ENCODE results near the gene CCL28.

Gene CCL28

DNA sequence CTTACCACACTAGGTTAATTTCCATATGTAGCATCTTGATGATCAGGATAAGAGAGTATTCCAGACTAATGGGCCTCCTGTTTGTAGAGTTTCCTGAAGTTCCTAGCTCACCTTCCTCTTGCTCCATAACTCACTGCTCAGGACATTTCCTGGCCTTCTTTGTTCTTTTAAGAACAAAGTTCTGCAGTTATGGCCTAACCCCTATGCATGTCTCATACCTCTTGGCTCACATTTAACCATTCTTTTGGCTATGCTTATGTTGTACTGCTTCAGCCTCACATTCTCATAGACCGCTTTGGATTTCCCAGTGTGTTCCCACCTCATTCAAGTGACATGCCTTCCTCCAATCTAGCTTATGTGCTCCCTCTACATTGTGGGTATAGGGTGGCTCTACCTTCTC is 58.5 kb downstream of the CCL28 start:
- H3K36me3 Mint-ChIP-seq (ENCODE audit: low read depth), result no peaks in the 10 kb centered on the region
- peaks cover 5% of the 10 kb centered on the region for H3K27me3 Mint-ChIP-seq
- H3K9me3 Mint-ChIP-seq, result no peaks in the 10 kb centered on the region
- H3K4me1 Mint-ChIP-seq (ENCODE audit: low read depth), result no peaks in the 10 kb centered on the region
- no peak overlapping the region for H3K27ac Mint-ChIP-seq
- no peak overlapping the region for H3K4me3 Mint-ChIP-seq

- no peaks in the 10 kb centered on the region for H3K4me1 Mint-ChIP-seq (ENCODE audit: low read depth)
- no peak overlapping the region for H3K27ac Mint-ChIP-seq
- H3K27me3 Mint-ChIP-seq, result peaks cover 5% of the 10 kb centered on the region
- no peaks in the 10 kb centered on the region for H3K9me3 Mint-ChIP-seq
- H3K4me3 Mint-ChIP-seq, result no peak overlapping the region
- no peaks in the 10 kb centered on the region for H3K36me3 Mint-ChIP-seq (ENCODE audit: low read depth)
These were observed 59.3 kb downstream of the CCL28 start for GRCh38 chr5:43352915-43353314.

GRCh38 chr5:43352131-43352530 is 60.1 kb downstream of the CCL28 start:
- H3K27me3 Mint-ChIP-seq, result peaks cover 5% of the 10 kb centered on the region

GRCh38 chr5:43348861-43349363 is 63.3 kb downstream of the CCL28 start:
- H3K9me3 Mint-ChIP-seq, result no peaks in the 10 kb centered on the region
- no peaks in the 10 kb centered on the region for H3K36me3 Mint-ChIP-seq (ENCODE audit: low read depth)
- peaks cover 14% of the 10 kb centered on the region for H3K27me3 Mint-ChIP-seq
- no peaks in the 10 kb centered on the region for H3K4me1 Mint-ChIP-seq (ENCODE audit: low read depth)
- H3K4me3 Mint-ChIP-seq, result no peak overlapping the region
- no peak overlapping the region for H3K27ac Mint-ChIP-seq

More at GRCh38 chr5:43352131-43352530, 60.1 kb downstream of the CCL28 start:
- Mint-ChIP-seq H3K4me1 (ENCODE audit: low read depth) (no peaks in the 10 kb centered on the region), H3K27ac (no peak overlapping the region), H3K9me3 (no peaks in the 10 kb centered on the region), H3K36me3 (ENCODE audit: low read depth) (no peaks in the 10 kb centered on the region), H3K4me3 (no peak overlapping the region)

- Mint-ChIP-seq H3K27ac (no peak overlapping the region), H3K36me3 (ENCODE audit: low read depth) (no peaks in the 10 kb centered on the region), H3K4me3 (no peak overlapping the region), H3K27me3 (peaks cover 21% of the 10 kb centered on the region), H3K4me1 (ENCODE audit: low read depth) (no peaks in the 10 kb centered on the region), H3K9me3 (no peaks in the 10 kb centered on the region)
These were observed 64.0 kb downstream of the CCL28 start for GRCh38 chr5:43348207-43348606.

GRCh38 chr5:43338862-43339261 is 73.3 kb downstream of the CCL28 start:
- Mint-ChIP-seq H3K9me3 (peaks cover 17% of the 10 kb centered on the region), H3K4me3 (no peak overlapping the region), H3K4me1 (ENCODE audit: low read depth) (peaks cover 14% of the 10 kb centered on the region), H3K27ac (peak overlapping the region; percentile 2), H3K36me3 (ENCODE audit: low read depth) (peaks cover 13% of the 10 kb centered on the region), H3K27me3 (peaks cover 31% of the 10 kb centered on the region)

DNA sequence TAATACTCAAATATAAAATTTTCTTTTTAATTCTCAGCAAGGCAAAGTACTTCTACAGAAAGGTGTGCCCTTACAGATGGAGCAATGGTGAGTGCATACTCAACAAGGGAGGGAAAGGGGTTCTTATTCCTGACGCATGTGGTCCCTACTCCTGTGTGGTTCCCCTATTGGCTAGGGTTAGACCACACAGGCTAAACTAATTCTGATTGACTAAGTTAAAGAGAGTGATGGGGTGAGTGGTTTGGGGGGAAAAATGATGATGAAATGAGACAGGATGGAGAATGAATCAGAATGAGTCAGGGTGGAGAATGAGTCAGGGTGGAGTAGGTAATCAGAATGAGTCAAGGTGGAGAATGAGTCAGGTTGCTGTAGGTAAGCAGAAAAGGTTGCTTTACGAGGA is 76.0 kb downstream of the CCL28 start:
- Mint-ChIP-seq H3K4me1 (ENCODE audit: low read depth) (peaks cover 14% of the 10 kb centered on the region), H3K36me3 (ENCODE audit: low read depth) (peaks cover 24% of the 10 kb centered on the region), H3K9me3 (peaks cover 31% of the 10 kb centered on the region), H3K27ac (peak overlapping the region; percentile 38), H3K27me3 (peaks cover 34% of the 10 kb centered on the region), H3K4me3 (peak overlapping the region; percentile 6)

DNA sequence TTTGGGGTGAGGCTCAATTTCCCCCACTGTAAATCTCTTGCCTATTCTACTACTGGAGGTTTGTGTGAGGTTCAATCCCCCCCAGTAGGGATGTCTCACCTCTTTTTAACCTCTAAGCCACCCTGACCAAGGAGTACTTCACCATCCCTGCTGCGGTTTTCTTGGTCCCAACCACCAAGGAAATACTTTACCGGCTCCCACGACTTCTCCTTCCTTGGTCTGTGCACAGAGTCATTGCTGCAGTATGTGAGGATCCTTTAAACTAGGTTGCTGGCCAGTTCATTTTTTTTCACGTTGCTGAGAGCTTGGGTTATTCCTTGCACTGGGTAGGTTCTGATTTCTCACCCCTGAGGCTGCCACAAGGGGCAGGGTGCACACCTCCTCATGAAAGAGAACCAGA is 76.5 kb downstream of the CCL28 start:
- Mint-ChIP-seq H3K9me3 (peaks cover 31% of the 10 kb centered on the region), H3K4me1 (ENCODE audit: low read depth) (peaks cover 14% of the 10 kb centered on the region), H3K4me3 (no peak overlapping the region), H3K27me3 (peaks cover 34% of the 10 kb centered on the region), H3K36me3 (ENCODE audit: low read depth) (peaks cover 24% of the 10 kb centered on the region), H3K27ac (peak overlapping the region; percentile 38)

DNA sequence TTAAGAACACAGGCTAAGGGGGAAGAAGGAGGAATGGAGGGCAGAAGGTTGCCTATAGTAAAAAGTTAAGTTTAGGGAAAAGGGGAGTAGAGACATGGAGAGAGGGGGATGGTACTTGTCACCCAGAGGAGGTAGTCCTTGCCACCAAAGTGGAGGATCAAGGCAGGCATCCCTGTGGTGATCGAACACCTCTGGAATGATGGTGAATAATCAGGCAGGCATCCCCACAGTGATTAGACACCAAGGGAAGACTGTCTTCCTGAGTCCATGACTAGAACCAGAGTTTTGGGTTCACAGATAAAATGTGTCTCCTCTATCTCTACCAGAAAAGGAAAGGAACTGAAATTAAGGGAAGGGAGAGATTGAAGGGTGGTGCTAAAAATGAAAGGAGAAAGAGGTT is 79.8 kb downstream of the CCL28 start:
- Mint-ChIP-seq H3K4me3 (no peak overlapping the region), H3K36me3 (ENCODE audit: low read depth) (peaks cover 20% of the 10 kb centered on the region)

More for the DNA sequence above, 79.8 kb downstream of the CCL28 start:
- Mint-ChIP-seq H3K4me1 (ENCODE audit: low read depth) (peaks cover 9% of the 10 kb centered on the region), H3K27me3 (peaks cover 25% of the 10 kb centered on the region), H3K9me3 (peaks cover 22% of the 10 kb centered on the region), H3K27ac (no peak overlapping the region)

Measured in stimulated activated naive CD8-positive, alpha-beta T cell treated with anti-CD3 and anti-CD28 coated beads, Interleukin-15, Interleukin-2, amounts not matched to agents 100 ng/mL and 50 ng/mL, for 24 hours (primary cell).